NCI-H345 treated with DMSO at 0.1 percent for 48 hours (cell line): ENCODE measurements around the gene PATZ1.
"Not testable (repeated sequence)": the region's sequence is repeated elsewhere in the genome, so short reads cannot be mapped to it uniquely, and the experiment has no call there.

Experiments
- DNase-seq: peaks from one replicate; lab custom pipeline; 2025; ENCODE audit not compliant: unreplicated experiment; lab: John Stamatoyannopoulos, UW

PATZ1 gene

GRCh38 chr22:31346255-31346732 lies at the start of gene PATZ1:
TSS of gene PATZ1 (minus strand) at chr22:31346346. CDS start at chr22:31345602, 744 bp downstream.
- peak; percentile 51 for DNase-seq

GRCh38 chr22:31394326-31394725 lies 48.2 kb upstream of the PATZ1 start:
- DNase-seq: no peak

- DNase-seq: no peak
Measured at GRCh38 chr22:31393893-31394292, 47.7 kb upstream of the PATZ1 start.

GRCh38 chr22:31378651-31379050 lies 32.5 kb upstream of the PATZ1 start:
- DNase-seq: not testable (repeated sequence)

GRCh38 chr22:31378123-31378522 lies 32.0 kb upstream of the PATZ1 start:
- DNase-seq: no peak

- no peak for DNase-seq
Measured at GRCh38 chr22:31377612-31378011, 31.5 kb upstream of the PATZ1 start.

GRCh38 chr22:31367426-31367825 lies 21.3 kb upstream of the PATZ1 start:
- DNase-seq: no peak

GRCh38 chr22:31363885-31364465 lies 17.8 kb upstream of the PATZ1 start:
- DNase-seq: no peak

- DNase-seq: no peak
Measured at GRCh38 chr22:31361743-31362142, 15.6 kb upstream of the PATZ1 start.

- no peak for DNase-seq
Measured at GRCh38 chr22:31360029-31360428, 13.9 kb upstream of the PATZ1 start.

GRCh38 chr22:31354515-31354914 lies 8.4 kb upstream of the PATZ1 start:
- no peak for DNase-seq

GRCh38 chr22:31350410-31350863 lies 4.3 kb upstream of the PATZ1 start:
- no peak for DNase-seq

GRCh38 chr22:31349960-31350359 lies 3.8 kb upstream of the PATZ1 start:
- no peak for DNase-seq

GRCh38 chr22:31348766-31349165 lies 2.6 kb upstream of the PATZ1 start:
- no peak for DNase-seq

GRCh38 chr22:31348009-31348337 lies 1.8 kb upstream of the PATZ1 start:
- DNase-seq: not testable (repeated sequence)

GRCh38 chr22:31347251-31348008 lies 1.3 kb upstream of the PATZ1 start:
- peak; percentile 25 for DNase-seq

- DNase-seq: peak; percentile 44
Measured at GRCh38 chr22:31346733-31347250, 646 bp upstream of the PATZ1 start.

GRCh38 chr22:31345331-31346254 lies 553 bp downstream of the PATZ1 start:
- DNase-seq: peak; percentile 74

- DNase-seq: no peak
Measured at GRCh38 chr22:31344578-31345330, 1.4 kb downstream of the PATZ1 start.

- DNase-seq: no peak
Measured at GRCh38 chr22:31344256-31344577, 1.9 kb downstream of the PATZ1 start.
